ENCODE measurements around the gene HJV. TPM values are rescaled to one million over a fixed set of nuclear protein-coding genes. Genes with fewer than 3 reads are reported as not detected.
"Not testable (repeated sequence)": the region's sequence is repeated elsewhere in the genome, so short reads cannot be mapped to it uniquely, and the experiment has no call there.

Gene HJV, protein sequence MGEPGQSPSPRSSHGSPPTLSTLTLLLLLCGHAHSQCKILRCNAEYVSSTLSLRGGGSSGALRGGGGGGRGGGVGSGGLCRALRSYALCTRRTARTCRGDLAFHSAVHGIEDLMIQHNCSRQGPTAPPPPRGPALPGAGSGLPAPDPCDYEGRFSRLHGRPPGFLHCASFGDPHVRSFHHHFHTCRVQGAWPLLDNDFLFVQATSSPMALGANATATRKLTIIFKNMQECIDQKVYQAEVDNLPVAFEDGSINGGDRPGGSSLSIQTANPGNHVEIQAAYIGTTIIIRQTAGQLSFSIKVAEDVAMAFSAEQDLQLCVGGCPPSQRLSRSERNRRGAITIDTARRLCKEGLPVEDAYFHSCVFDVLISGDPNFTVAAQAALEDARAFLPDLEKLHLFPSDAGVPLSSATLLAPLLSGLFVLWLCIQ
- not detected for total RNA-seq

DNA sequence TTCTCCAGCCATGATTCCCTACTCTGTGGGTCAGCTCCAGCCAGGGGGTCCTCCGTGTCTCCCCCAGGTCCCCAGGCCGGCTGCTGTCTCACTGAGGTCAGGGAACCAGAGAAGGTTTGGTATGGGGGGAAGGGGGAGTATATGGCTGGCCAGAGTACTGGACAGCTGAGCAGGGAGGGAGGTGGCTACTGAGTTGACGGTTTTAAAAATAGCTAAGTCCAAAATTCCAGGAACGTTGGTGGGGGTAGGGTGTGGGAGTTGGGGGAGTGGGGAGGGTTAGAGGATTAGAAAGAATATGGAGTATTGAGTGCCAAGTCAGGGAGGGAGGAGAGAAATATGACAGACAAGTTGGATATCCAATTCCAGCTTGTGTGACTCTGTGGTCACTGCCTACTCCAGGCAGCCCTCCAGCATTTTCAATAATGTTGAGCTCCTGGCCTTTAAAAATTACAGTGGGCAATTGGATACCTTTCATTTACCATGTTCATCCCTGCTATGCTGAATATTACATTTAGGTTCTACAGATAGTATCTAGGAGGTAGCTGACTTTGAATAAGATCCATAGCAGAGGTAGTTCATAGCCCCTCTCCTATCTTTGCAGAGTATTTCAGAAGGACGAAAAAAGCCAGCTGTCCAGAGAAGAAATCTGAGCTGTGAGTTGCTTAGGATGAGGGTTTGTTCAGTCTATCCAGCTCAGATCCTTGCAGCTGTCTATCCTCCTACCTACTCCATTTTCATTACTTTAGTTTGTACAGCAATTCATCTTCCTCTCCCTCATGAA lies at the start of gene HJV:
Gene HJV, minus strand, starts transcription at position 114 of the 781 bp plus-strand sequence. CDS start 1,504 bp downstream, outside the sequence.
- DNase-seq: no peak
- H3K4me3 Mint-ChIP-seq: no peak within 1 kb of the TSS
- no peaks in the 10 kb centered on the region for H3K9me3 Mint-ChIP-seq
- H3K4me1 Mint-ChIP-seq: peaks cover 6% of the 10 kb centered on the region
- no peaks in the 10 kb centered on the region for H3K36me3 Mint-ChIP-seq
- no peak within 1 kb of the TSS for H3K27ac Mint-ChIP-seq
- peaks cover 68% of the 10 kb centered on the region for H3K27me3 Mint-ChIP-seq

DNA sequence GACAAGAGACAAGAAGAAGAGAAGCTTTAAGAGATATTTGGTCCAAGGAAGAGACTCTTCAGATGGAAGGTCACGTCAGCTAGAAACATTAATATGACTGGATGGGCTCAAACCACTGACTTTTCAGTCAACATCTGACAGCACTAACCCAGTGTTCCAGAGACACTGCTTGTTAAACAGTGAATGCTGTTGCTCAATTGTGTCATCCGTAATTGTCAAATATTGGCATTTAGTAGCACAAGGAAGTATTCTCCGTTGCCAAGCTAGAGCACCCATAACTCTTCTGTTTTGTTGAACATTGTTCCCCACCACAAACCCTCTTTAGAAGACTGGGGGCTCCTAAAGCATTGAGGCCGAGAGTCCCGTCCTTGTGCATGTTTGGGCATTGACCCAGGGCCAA lies 37.6 kb upstream of the HJV start:
- H3K4me1 Mint-ChIP-seq, H3K27me3 Mint-ChIP-seq, H3K27ac Mint-ChIP-seq, H3K9me3 Mint-ChIP-seq, DNase-seq, H3K4me3 Mint-ChIP-seq, H3K36me3 Mint-ChIP-seq: not testable (repeated sequence)

DNA sequence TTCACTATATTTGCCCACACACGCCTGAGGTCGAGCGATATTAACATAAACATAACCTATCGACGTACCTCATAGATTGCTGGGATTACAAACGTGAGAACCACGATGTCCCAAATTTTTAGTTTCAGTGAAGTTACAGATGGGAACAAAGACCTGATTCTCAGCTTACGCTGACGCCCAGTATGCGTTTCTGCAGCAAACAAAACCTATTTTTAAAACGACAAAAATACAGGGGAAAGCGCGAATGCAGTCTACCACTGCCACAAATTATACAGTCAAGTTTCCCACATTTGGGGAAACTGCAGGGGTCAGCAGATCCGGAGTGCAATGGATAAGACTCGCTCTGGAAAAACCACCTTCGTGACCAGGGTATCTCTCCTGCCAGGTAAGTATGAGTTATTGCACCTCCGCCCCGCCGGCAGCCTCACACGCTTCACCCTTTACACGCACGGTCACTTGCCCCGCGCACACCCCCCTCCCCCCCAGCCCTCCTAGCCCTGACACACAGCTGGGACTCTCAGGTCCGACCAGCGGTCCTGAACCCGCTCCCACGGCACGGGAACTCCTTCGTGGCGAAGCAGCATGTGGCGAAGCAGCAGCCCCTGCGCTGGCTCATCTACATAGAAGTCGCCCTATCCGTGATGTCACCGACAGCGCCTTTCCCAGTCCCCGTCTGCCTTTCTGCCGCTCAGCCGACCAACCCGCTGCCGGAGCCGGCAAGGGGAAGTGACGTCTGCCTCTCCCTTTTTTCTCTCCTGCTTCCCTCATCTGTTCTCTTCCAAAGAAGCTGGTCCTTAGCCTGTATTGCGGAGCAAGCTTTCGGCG lies 30.5 kb upstream of the HJV start:
- Mint-ChIP-seq H3K4me1 (peaks cover 10% of the 10 kb centered on the region), H3K27ac (peak overlapping the region; percentile 99), H3K4me3 (peak overlapping the region; percentile 86)
- not testable (repeated sequence) for H3K36me3 Mint-ChIP-seq, H3K27me3 Mint-ChIP-seq, H3K9me3 Mint-ChIP-seq
- DNase-seq: peak; percentile 78

DNA sequence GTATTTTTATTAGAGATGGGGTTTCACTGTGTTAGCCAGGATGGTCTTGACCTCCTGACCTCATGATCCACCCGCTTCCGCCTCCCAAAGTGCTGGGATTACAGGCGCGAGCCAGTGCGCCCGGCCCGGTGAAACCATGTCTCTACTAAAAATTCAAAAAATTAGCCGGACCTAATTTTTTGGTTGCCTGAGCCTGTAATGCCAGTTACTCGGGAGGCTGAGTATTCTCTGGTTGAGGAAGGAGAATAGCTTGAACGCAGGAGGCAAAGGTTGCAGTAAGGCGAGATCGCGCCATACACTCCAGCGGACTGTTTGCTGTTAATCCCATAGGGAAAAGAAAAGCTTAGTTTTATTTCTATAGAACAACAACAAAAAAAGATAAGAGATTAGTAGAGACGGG lies 29.9 kb upstream of the HJV start:
- Mint-ChIP-seq H3K9me3 (no peaks in the 10 kb centered on the region), H3K27ac (peak overlapping the region; percentile 99), H3K27me3 (no peaks in the 10 kb centered on the region), H3K4me3 (peak overlapping the region; percentile 86), H3K36me3 (no peaks in the 10 kb centered on the region), H3K4me1 (peaks cover 10% of the 10 kb centered on the region)
- peak; percentile 48 for DNase-seq

DNA sequence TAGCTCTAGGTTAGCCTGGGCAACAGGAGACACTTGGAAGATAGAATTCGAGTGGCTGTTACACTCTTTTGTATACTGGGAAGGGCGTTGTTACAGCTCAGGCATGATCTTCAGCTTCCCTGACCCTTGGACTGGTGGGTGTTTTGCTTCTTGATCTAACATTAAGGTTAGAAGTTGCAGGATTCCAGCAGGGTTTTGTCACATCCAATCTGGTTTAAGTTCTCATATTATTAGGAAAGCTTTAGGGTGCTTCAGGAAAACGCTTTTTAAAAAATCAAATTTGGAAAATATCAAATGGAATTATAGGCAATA lies 29.1 kb upstream of the HJV start:
- H3K4me1 Mint-ChIP-seq: peaks cover 10% of the 10 kb centered on the region
- not testable (repeated sequence) for H3K27ac Mint-ChIP-seq, H3K36me3 Mint-ChIP-seq, H3K4me3 Mint-ChIP-seq, H3K27me3 Mint-ChIP-seq, DNase-seq, H3K9me3 Mint-ChIP-seq

DNA sequence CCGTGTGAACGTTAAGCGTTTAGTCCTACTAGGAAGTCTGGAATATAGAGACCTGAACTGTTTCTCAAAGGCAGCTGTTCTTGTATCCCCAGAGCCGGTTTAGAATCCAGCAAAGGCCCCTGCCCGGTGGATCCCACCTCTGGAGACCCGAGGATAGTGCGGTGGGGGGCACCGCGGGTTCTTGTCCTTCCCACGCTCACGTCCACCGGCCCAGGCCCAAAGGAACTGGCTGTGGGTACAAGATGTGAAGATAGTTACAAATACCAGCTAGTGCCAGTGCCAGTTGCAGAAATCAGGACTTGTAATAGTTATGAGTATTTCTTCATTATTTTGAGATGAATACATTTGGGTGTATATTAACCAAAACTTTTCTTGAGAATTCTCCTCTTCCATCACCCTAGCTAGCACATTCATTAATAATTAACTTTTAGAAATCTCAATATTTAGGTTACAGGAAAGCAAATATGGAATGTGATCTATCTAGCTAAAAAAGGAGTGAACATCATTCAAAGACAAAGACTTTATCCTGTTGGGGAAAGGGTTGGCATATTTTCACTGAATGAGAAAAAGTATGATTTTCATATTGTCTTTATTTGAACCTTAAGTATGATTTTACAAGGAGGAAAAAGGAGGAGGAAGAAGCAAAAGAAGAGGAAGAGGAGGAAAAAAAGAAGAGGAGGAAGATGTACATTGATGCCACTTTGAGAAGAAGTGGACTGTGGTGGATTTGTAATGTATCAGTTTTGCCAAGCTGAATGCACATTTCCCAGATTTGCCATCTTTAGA lies 28.5 kb upstream of the HJV start:
- peaks cover 10% of the 10 kb centered on the region for H3K4me1 Mint-ChIP-seq
- not testable (repeated sequence) for H3K9me3 Mint-ChIP-seq, H3K4me3 Mint-ChIP-seq, H3K36me3 Mint-ChIP-seq, DNase-seq, H3K27ac Mint-ChIP-seq, H3K27me3 Mint-ChIP-seq

DNA sequence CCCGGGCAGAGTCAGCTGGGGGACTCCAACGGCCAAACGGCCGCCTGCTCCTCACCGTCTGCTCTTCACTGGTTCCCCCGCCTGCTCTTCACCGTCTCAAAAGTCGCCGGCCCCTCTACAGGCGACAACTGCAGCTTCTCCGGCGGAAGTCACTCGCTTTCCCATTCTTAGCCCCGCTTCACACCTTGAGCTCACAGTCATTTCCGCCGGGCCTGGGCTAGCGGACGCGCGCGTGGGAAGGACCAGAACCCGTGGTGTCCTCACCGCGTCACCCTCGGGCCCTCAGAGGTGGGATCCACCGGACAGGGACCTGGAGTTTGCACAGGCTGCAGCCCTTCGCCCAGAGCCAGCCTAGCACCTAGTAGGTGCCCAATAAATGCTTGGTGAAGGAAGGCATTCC lies 27.9 kb upstream of the HJV start:
- H3K27ac Mint-ChIP-seq: no peak overlapping the region

DNA sequence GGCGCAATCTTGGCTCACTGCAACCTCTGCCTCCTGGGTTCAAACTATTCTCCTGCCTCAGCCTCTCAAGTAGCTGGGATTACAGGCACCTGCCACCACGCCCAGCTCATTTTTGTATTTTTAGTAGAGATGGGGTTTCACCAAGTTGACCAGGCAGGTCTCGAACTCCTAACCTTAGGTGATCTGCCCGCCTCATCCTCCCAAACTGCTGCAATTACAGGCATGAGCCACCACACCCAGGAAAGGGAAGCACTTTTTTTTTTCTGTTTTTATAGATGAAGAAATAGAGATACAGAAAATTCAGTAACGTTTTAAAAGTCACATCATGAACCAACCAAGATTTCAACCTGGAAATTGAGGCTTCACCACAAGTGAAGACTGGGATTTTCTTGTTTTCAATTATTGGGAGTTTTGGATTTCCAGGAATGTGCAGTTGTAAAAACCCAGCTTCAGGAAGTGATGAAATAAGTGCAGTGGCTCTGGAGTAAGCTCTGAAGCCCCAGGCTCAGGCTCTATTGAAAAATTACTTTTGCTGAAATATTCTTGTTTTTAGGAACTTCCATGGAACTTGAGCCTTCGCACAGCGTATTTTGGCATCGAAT lies 27.1 kb upstream of the HJV start:
- H3K27ac Mint-ChIP-seq, H3K27me3 Mint-ChIP-seq, H3K36me3 Mint-ChIP-seq, H3K9me3 Mint-ChIP-seq, DNase-seq, H3K4me3 Mint-ChIP-seq: not testable (repeated sequence)
- peaks cover 10% of the 10 kb centered on the region for H3K4me1 Mint-ChIP-seq

More for the DNA sequence above, 27.9 kb upstream of the HJV start:
- Mint-ChIP-seq H3K27me3 (no peaks in the 10 kb centered on the region), H3K9me3 (no peaks in the 10 kb centered on the region), H3K4me3 (no peak overlapping the region), H3K36me3 (no peaks in the 10 kb centered on the region), H3K4me1 (peaks cover 10% of the 10 kb centered on the region)
- DNase-seq: peak; percentile 10

DNA sequence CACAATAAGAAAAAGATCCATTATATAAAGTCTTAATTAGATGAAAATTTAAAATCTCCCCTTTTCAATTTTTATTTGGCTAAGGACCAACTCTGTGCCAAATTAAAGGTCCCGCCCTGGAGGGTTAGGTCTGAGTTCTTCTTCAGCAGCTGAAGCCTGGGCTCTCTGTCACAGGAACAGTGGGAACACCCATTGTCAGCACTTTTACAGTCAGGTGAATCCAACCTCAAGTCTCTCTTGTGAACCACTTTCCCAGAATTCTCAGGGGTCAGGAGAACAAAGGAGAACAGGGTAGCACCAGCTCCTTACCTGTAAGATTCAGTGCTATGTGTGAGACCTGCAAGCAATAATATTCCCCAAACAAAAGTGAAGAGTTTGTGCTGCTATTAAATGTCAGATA lies 25.1 kb upstream of the HJV start:
- Mint-ChIP-seq H3K27ac (no peak overlapping the region), H3K4me3 (no peak overlapping the region), H3K9me3 (no peaks in the 10 kb centered on the region), H3K27me3 (no peaks in the 10 kb centered on the region), H3K36me3 (no peaks in the 10 kb centered on the region), H3K4me1 (peaks cover 4% of the 10 kb centered on the region)
- no peak for DNase-seq

DNA sequence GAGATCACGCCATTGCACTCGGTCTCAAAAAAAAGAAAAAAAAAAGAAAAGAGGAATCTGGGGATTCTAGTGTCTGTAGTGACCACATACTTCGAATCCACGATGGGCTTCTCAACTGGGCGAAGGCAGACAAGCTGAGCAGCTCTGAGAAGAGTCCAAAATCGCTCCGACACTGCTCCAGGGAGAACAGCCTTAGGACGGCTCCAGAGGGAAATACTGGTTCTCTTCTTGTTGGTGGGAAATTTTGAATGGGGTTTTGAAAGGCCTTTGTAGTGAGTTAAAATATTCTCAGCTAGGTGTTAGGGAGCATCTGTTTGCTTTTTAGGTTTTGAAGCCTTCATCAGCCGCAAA lies 18.3 kb upstream of the HJV start:
- peaks cover 9% of the 10 kb centered on the region for H3K9me3 Mint-ChIP-seq
- H3K27ac Mint-ChIP-seq: peak overlapping the region; percentile 98
- H3K4me3 Mint-ChIP-seq: peak overlapping the region; percentile 96
- no peak for DNase-seq
- H3K4me1 Mint-ChIP-seq: peaks cover 31% of the 10 kb centered on the region
- H3K27me3 Mint-ChIP-seq: peaks cover 26% of the 10 kb centered on the region
- peaks cover 8% of the 10 kb centered on the region for H3K36me3 Mint-ChIP-seq

DNA sequence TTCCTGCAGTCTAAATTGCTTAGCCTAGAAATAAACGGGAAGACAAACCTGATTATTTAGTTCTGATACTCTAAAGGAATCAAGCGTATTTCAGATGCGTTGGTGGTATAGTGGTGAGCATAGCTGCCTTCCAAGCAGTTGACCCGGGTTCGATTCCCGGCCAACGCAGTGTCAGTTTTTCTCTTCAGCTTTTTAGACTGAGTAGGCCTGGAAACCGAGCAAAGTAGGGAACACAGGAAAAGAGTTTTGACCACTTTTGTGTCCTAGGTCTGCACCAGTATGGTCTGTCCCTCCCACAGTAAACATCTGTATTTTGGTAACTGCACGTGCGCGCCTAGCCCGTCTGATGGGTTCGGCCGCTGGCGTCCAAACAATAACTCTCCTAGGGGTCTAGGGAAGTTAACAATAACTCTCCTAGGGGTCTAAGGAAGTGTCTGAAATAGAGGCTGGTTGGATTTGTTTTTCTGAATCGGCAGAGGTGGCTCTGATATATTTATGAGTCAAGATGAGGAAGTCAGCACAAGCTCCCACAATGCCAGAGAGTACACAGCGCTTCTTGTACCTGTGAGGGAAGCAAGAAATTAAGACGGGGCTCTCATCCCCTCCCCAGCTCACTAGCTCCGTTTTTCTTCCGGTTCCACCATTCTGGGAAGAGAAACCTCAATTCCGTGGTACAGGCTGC lies 15.6 kb upstream of the HJV start:
- H3K27ac Mint-ChIP-seq: peak overlapping the region; percentile 98
- peaks cover 26% of the 10 kb centered on the region for H3K27me3 Mint-ChIP-seq
- H3K4me3 Mint-ChIP-seq: peak overlapping the region; percentile 96
- DNase-seq: peak; percentile 77
- peaks cover 9% of the 10 kb centered on the region for H3K9me3 Mint-ChIP-seq
- H3K36me3 Mint-ChIP-seq: peaks cover 8% of the 10 kb centered on the region
- H3K4me1 Mint-ChIP-seq: peaks cover 37% of the 10 kb centered on the region

DNA sequence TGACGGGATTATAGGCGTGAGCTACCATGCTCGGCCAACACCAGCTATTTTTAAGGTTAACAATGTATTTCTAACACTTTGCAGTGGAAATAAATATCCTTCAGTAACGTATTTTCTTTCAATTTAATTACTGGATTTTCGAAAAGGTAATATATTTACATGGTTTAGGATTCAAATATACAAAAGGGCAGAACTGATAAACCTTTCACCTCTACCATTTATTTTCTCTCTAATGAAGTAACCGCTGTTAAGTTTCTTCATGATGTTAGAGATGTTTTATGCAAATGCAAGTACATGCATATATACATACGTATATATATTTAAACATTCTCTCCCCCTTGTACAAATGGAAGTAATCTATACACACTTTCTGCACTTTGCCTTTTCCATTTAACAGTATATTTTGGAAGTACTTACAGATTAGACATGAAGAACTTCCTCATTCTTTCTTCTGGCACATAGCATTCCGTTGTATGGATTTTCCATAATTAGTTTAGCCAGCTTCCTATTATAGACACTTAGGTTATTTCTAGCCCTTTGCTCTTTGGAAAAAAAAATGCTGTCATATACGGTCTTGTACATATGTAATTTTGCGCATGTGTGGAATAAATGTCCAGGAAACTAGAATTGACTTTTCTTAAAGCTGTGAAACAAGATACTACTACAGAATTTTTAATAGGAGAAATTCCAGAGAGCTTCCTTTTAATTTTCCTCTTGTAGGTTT lies 14.9 kb upstream of the HJV start:
- peaks cover 37% of the 10 kb centered on the region for H3K4me1 Mint-ChIP-seq

DNA sequence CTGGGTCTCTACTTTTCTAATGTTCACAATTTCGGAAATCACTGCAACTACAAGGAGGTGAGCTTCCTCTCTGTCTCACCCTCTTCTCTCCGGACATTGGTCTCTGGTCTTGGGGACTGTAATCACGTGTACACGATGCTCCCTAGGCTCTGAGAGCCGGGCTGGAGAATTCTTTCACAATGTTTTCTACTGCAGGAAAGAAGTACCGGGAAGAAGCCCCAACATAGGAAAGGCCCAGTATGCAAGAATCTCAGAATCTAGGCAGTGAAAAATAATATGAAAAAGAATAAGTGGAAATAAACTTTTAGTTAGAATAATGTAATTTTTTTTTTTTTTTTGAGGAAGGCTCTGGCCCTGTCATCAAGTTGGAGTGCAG lies 13.5 kb upstream of the HJV start:
- Mint-ChIP-seq H3K27me3 (peaks cover 26% of the 10 kb centered on the region), H3K4me1 (peaks cover 37% of the 10 kb centered on the region), H3K36me3 (peaks cover 8% of the 10 kb centered on the region), H3K9me3 (peaks cover 8% of the 10 kb centered on the region), H3K4me3 (peak overlapping the region; percentile 96), H3K27ac (peak overlapping the region; percentile 92)
- DNase-seq: no peak

More for the DNA sequence above, 14.9 kb upstream of the HJV start:
- no peak for DNase-seq
- peaks cover 26% of the 10 kb centered on the region for H3K27me3 Mint-ChIP-seq
- peaks cover 8% of the 10 kb centered on the region for H3K36me3 Mint-ChIP-seq
- H3K4me3 Mint-ChIP-seq: peak overlapping the region; percentile 96
- peak overlapping the region; percentile 98 for H3K27ac Mint-ChIP-seq
- H3K9me3 Mint-ChIP-seq: peaks cover 9% of the 10 kb centered on the region

All from activated naive CD8-positive, alpha-beta T cell treated with anti-CD3 and anti-CD28 coated beads for 36 hours (primary cell).